ENCODE measurements around the gene NTM.
"Not testable (repeated sequence)": the region's sequence is repeated elsewhere in the genome, so short reads cannot be mapped to it uniquely, and the experiment has no call there.

The NTM gene

GRCh38 chr11:131910523-131911387 lies 540.3 kb downstream of the NTM start:
- Histone ChIP-seq H3K27me3 (ENCODE audit: control insufficient read depth, insufficient read depth, low read length) (no peaks in the 10 kb centered on the region), H3K4me1 (ENCODE audit: control insufficient read depth, insufficient read depth, low read length) (peaks cover 41% of the 10 kb centered on the region), H3K4me2 (ENCODE audit: low read length) (peak overlapping the region; percentile 99), H3K4me3 (ENCODE audit: low read length) (peak overlapping the region; percentile 98), H3K36me3 (ENCODE audit: insufficient read depth, low read length) (peaks cover 4% of the 10 kb centered on the region), H3K9me3 (replicated peaks; ENCODE audit: low read length) (no peaks in the 10 kb centered on the region), H3K9ac (ENCODE audit: low read depth, low read length) (peak overlapping the region; percentile 97)

GRCh38 chr11:131911388-131912032 lies 541.1 kb downstream of the NTM start:
- Histone ChIP-seq H3K4me2 (ENCODE audit: low read length) (peak overlapping the region; percentile 99), H3K4me1 (ENCODE audit: control insufficient read depth, insufficient read depth, low read length) (peaks cover 44% of the 10 kb centered on the region), H3K4me3 (ENCODE audit: low read length) (peak overlapping the region; percentile 98), H3K9ac (ENCODE audit: low read depth, low read length) (peak overlapping the region; percentile 97)
- not testable (repeated sequence) for H3K36me3 ChIP-seq (ENCODE audit: insufficient read depth, low read length); H3K9me3 ChIP-seq (replicated peaks; ENCODE audit: low read length); H3K27me3 ChIP-seq (ENCODE audit: control insufficient read depth, insufficient read depth, low read length)

GRCh38 chr11:131912134-131912533 lies 541.7 kb downstream of the NTM start:
- Histone ChIP-seq H3K9ac (ENCODE audit: low read depth, low read length) (peak overlapping the region; percentile 97), H3K4me2 (ENCODE audit: low read length) (peak overlapping the region; percentile 99)

GRCh38 chr11:131913267-131913666 lies 542.9 kb downstream of the NTM start:
- Histone ChIP-seq H3K36me3 (ENCODE audit: insufficient read depth, low read length) (peaks cover 4% of the 10 kb centered on the region), H3K9me3 (replicated peaks; ENCODE audit: low read length) (no peaks in the 10 kb centered on the region), H3K27me3 (ENCODE audit: control insufficient read depth, insufficient read depth, low read length) (no peaks in the 10 kb centered on the region), H3K9ac (ENCODE audit: low read depth, low read length) (peak overlapping the region; percentile 97), H3K4me1 (ENCODE audit: control insufficient read depth, insufficient read depth, low read length) (peaks cover 46% of the 10 kb centered on the region), H3K4me3 (ENCODE audit: low read length) (peak overlapping the region; percentile 98), H3K4me2 (ENCODE audit: low read length) (peak overlapping the region; percentile 99)

More at GRCh38 chr11:131912134-131912533, 541.7 kb downstream of the NTM start:
- peaks cover 44% of the 10 kb centered on the region for H3K4me1 ChIP-seq (ENCODE audit: control insufficient read depth, insufficient read depth, low read length)
- H3K4me3 ChIP-seq (ENCODE audit: low read length): peak overlapping the region; percentile 98
- H3K27me3 ChIP-seq (ENCODE audit: control insufficient read depth, insufficient read depth, low read length): no peaks in the 10 kb centered on the region
- peaks cover 8% of the 10 kb centered on the region for H3K36me3 ChIP-seq (ENCODE audit: insufficient read depth, low read length)
- H3K9me3 ChIP-seq (replicated peaks; ENCODE audit: low read length): no peaks in the 10 kb centered on the region

GRCh38 chr11:131914361-131914774 lies 544.0 kb downstream of the NTM start:
- Histone ChIP-seq H3K9ac (ENCODE audit: low read depth, low read length) (no peak overlapping the region), H3K36me3 (ENCODE audit: insufficient read depth, low read length) (peaks cover 4% of the 10 kb centered on the region), H3K4me1 (ENCODE audit: control insufficient read depth, insufficient read depth, low read length) (peaks cover 44% of the 10 kb centered on the region), H3K9me3 (replicated peaks; ENCODE audit: low read length) (no peaks in the 10 kb centered on the region), H3K27me3 (ENCODE audit: control insufficient read depth, insufficient read depth, low read length) (no peaks in the 10 kb centered on the region), H3K4me2 (ENCODE audit: low read length) (no peak overlapping the region), H3K4me3 (ENCODE audit: low read length) (no peak overlapping the region)

GRCh38 chr11:131916638-131917037 lies 546.2 kb downstream of the NTM start:
- H3K4me3 ChIP-seq (ENCODE audit: low read length): no peak overlapping the region
- peaks cover 33% of the 10 kb centered on the region for H3K4me1 ChIP-seq (ENCODE audit: control insufficient read depth, insufficient read depth, low read length)
- no peak overlapping the region for H3K4me2 ChIP-seq (ENCODE audit: low read length)
- peaks cover 4% of the 10 kb centered on the region for H3K36me3 ChIP-seq (ENCODE audit: insufficient read depth, low read length)
- H3K9me3 ChIP-seq (replicated peaks; ENCODE audit: low read length): no peaks in the 10 kb centered on the region
- H3K9ac ChIP-seq (ENCODE audit: low read depth, low read length): no peak overlapping the region
- no peaks in the 10 kb centered on the region for H3K27me3 ChIP-seq (ENCODE audit: control insufficient read depth, insufficient read depth, low read length)

- no peak overlapping the region for H3K9ac ChIP-seq (ENCODE audit: low read depth, low read length)
- no peaks in the 10 kb centered on the region for H3K9me3 ChIP-seq (replicated peaks; ENCODE audit: low read length)
- H3K4me2 ChIP-seq (ENCODE audit: low read length): no peak overlapping the region
- H3K4me1 ChIP-seq (ENCODE audit: control insufficient read depth, insufficient read depth, low read length): peaks cover 23% of the 10 kb centered on the region
- H3K36me3 ChIP-seq (ENCODE audit: insufficient read depth, low read length): peaks cover 4% of the 10 kb centered on the region
- H3K27me3 ChIP-seq (ENCODE audit: control insufficient read depth, insufficient read depth, low read length): no peaks in the 10 kb centered on the region
- H3K4me3 ChIP-seq (ENCODE audit: low read length): no peak overlapping the region
Observed at GRCh38 chr11:131917634-131918384, 547.4 kb downstream of the NTM start.

GRCh38 chr11:131918663-131919062 lies 548.2 kb downstream of the NTM start:
- peaks cover 15% of the 10 kb centered on the region for H3K4me1 ChIP-seq (ENCODE audit: control insufficient read depth, insufficient read depth, low read length)
- H3K4me3 ChIP-seq (ENCODE audit: low read length): no peak overlapping the region
- H3K9ac ChIP-seq (ENCODE audit: low read depth, low read length): no peak overlapping the region

GRCh38 chr11:131922220-131922619 lies 551.8 kb downstream of the NTM start:
- Histone ChIP-seq H3K27me3 (ENCODE audit: control insufficient read depth, insufficient read depth, low read length) (no peaks in the 10 kb centered on the region), H3K9ac (ENCODE audit: low read depth, low read length) (no peak overlapping the region), H3K4me1 (ENCODE audit: control insufficient read depth, insufficient read depth, low read length) (peaks cover 18% of the 10 kb centered on the region), H3K36me3 (ENCODE audit: insufficient read depth, low read length) (no peaks in the 10 kb centered on the region), H3K4me2 (ENCODE audit: low read length) (no peak overlapping the region), H3K4me3 (ENCODE audit: low read length) (no peak overlapping the region), H3K9me3 (replicated peaks; ENCODE audit: low read length) (no peaks in the 10 kb centered on the region)

More at GRCh38 chr11:131918663-131919062, 548.2 kb downstream of the NTM start:
- Histone ChIP-seq H3K36me3 (ENCODE audit: insufficient read depth, low read length) (peaks cover 4% of the 10 kb centered on the region), H3K27me3 (ENCODE audit: control insufficient read depth, insufficient read depth, low read length) (no peaks in the 10 kb centered on the region), H3K4me2 (ENCODE audit: low read length) (no peak overlapping the region), H3K9me3 (replicated peaks; ENCODE audit: low read length) (no peaks in the 10 kb centered on the region)

GRCh38 chr11:131923309-131923708 lies 552.9 kb downstream of the NTM start:
- no peaks in the 10 kb centered on the region for H3K36me3 ChIP-seq (ENCODE audit: insufficient read depth, low read length)
- H3K4me3 ChIP-seq (ENCODE audit: low read length): no peak overlapping the region
- H3K27me3 ChIP-seq (ENCODE audit: control insufficient read depth, insufficient read depth, low read length): no peaks in the 10 kb centered on the region
- H3K4me1 ChIP-seq (ENCODE audit: control insufficient read depth, insufficient read depth, low read length): peaks cover 16% of the 10 kb centered on the region
- no peaks in the 10 kb centered on the region for H3K9me3 ChIP-seq (replicated peaks; ENCODE audit: low read length)
- no peak overlapping the region for H3K4me2 ChIP-seq (ENCODE audit: low read length)
- no peak overlapping the region for H3K9ac ChIP-seq (ENCODE audit: low read depth, low read length)

- H3K9ac ChIP-seq (ENCODE audit: low read depth, low read length): peak overlapping the region; percentile 54
- H3K9me3 ChIP-seq (replicated peaks; ENCODE audit: low read length): no peaks in the 10 kb centered on the region
- H3K36me3 ChIP-seq (ENCODE audit: insufficient read depth, low read length): no peaks in the 10 kb centered on the region
- H3K27me3 ChIP-seq (ENCODE audit: control insufficient read depth, insufficient read depth, low read length): no peaks in the 10 kb centered on the region
- H3K4me1 ChIP-seq (ENCODE audit: control insufficient read depth, insufficient read depth, low read length): peaks cover 16% of the 10 kb centered on the region
- peak overlapping the region; percentile 69 for H3K4me2 ChIP-seq (ENCODE audit: low read length)
- H3K4me3 ChIP-seq (ENCODE audit: low read length): peak overlapping the region; percentile 9
Observed at GRCh38 chr11:131924001-131924400, 553.6 kb downstream of the NTM start.
